Spinal cord (tissue), 10 donors: ENCODE measurements around the gene ADAM19. TPM values are rescaled to one million over a fixed set of nuclear protein-coding genes. Genes with fewer than 3 reads are reported as not detected.

Source experiments
- DNase-seq, 6 donors: peaks; one replicate each; pipeline versions ENCODE4 v3.0.0 to v3.0.0-alpha.2; 2013 to 2015; ENCODE audit warnings: low spot score in 6 of 6, low read depth in 4 of 6
- H3K27ac ChIP-seq: one replicate; pipeline ENCODE4 v1.5.1; 2013; ENCODE audit warnings: low read depth, low read length, control low read depth
- H3K27me3 ChIP-seq: one replicate; pipeline ENCODE4 v1.6.1; 2013; ENCODE audit warnings: low read length; ENCODE audit not compliant: control insufficient read depth, insufficient read depth
- H3K36me3 ChIP-seq: one replicate; pipeline ENCODE4 v1.6.1; 2013; ENCODE audit warnings: low read length; ENCODE audit not compliant: control insufficient read depth, insufficient read depth
- H3K4me1 ChIP-seq: one replicate; pipeline ENCODE4 v1.6.1; 2013; ENCODE audit warnings: low read length; ENCODE audit not compliant: control insufficient read depth, insufficient read depth
- H3K4me3 ChIP-seq: one replicate; pipeline ENCODE4 v1.5.1; 2013; ENCODE audit warnings: low read depth, low read length, control low read depth
- H3K9me3 ChIP-seq: one replicate; pipeline ENCODE4 v1.6.1; 2013; ENCODE audit warnings: low read length; ENCODE audit not compliant: control insufficient read depth, insufficient read depth
- WGBS: methylation state at CpG from one replicate; pipeline ENCODE4 v1.1.5; 2013; ENCODE audit warnings: missing lambda C conversion rate; ENCODE audit not compliant: insufficient coverage; 5-methylcytosine and 5-hydroxymethylcytosine counted together
- polyA plus RNA-seq, 2 donors: library from polyadenylated mRNA; unstranded; fragments of 120-200 nt; gene quantifications; one replicate each; pipeline ENCODE4 v1.2.1, GENCODE V29; 2013; ENCODE audit not compliant: insufficient read length in 2 of 2
- total RNA-seq, 2 donors: library from RNA; depleted of rRNA in 1 of 2; stranded (reverse); fragments of 120-200 nt in 1 of 2; fragments of >200 nt in 1 of 2; gene quantifications; one replicate each; pipeline versions ENCODE4 v1.2.3 to v1.2.4, GENCODE V29; 2013 to 2014
- donor health status: healthy.

The ADAM19 gene
- total and polyA plus RNA-seq, 4 donors, result 11.7 to 16.2 (median 15.8) TPM

DNA sequence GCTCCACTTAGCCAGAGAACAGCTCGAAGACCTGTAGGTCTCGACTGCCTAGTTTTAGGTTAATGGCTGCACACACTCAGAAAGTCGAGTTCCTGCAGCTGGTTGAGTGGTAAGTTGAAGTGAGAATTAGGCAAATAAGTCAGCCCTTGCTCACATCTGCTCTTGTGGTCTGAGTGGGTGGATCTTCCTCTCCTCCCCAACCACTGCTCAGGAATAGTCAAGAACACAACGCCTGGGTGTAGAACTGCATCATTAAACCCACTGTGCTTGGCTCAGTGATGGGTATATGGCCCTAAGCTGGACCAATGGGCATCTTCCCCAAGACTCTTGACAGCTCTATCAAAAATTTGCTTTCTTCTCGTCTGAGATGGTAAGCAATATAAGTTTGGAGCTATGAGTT, 20.9 kb upstream of the ADAM19 start:
- Histone ChIP-seq H3K27ac (no peak overlapping the region), H3K27me3 (no peaks in the 10 kb centered on the region), H3K4me1 (no peaks in the 10 kb centered on the region), H3K9me3 (peaks cover 3% of the 10 kb centered on the region), H3K4me3 (no peak overlapping the region), H3K36me3 (no peaks in the 10 kb centered on the region)
- no peak for DNase-seq
- WGBS, result 100% methylated on average over 1 of the region's 5 CpGs

DNA sequence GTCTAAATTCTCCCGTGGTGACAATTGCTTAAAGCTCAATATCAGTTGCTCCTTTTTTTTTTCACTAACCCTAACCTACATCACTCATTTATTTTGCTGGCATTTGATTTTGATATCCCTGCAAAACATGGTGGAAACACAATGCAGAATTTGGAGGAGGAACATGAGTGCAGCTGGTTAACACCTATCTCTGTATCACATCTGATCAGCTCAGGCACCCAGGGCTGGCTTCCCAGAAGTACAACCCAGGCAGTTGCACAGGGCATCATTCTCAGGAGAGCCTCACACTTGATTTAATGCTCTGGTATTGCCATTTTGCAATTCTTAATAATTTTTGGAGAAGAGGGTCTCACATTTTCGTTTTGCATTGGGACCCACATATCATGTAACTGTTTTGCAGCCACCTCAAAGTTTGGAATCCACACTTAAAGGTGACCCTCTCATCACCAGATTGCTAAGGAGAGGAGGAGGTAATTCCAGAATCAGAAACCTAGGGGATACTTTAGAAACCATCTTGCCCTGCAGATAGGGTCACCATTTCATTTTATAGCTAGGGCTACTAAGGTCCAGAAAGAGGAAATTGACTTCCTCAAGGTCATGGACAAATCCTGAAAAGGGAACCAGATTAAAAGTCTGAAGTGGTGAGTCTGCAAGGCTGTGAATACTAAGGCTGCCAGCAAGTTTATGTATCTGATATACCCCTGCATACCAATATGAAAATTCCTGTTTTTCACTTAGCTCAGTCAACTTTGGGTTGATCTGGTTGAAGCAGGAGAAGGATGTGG, 19.3 kb upstream of the ADAM19 start:
- peaks cover 3% of the 10 kb centered on the region for H3K9me3 ChIP-seq
- no CpG with 5 or more reads among the region's 2 CpGs for whole genome bisulfite sequencing
- H3K4me1 ChIP-seq, result no peaks in the 10 kb centered on the region
- no peak for DNase-seq
- H3K4me3 ChIP-seq, result no peak overlapping the region
- no peaks in the 10 kb centered on the region for H3K36me3 ChIP-seq
- no peak overlapping the region for H3K27ac ChIP-seq
- no peaks in the 10 kb centered on the region for H3K27me3 ChIP-seq

DNA sequence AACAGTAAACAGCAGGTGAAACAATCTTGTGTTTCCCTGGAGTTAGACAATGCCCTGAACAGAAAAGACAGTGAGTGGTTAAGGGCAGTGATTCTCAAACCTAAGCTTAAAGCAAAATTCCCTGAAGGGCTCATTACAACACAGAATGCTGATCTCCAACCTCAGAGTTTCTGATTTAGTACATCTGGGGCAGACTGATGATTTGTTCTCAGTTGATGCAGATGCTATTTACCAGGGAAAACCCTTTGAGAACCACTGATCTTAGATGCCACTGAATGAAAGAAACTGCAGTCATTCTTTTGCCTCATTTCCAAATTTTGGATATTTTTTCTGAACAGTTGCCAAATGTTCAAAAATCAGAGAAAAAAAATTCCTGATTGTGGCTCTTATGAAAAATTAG, 18.7 kb upstream of the ADAM19 start:
- Histone ChIP-seq H3K4me3 (no peak overlapping the region), H3K4me1 (no peaks in the 10 kb centered on the region)

DNA sequence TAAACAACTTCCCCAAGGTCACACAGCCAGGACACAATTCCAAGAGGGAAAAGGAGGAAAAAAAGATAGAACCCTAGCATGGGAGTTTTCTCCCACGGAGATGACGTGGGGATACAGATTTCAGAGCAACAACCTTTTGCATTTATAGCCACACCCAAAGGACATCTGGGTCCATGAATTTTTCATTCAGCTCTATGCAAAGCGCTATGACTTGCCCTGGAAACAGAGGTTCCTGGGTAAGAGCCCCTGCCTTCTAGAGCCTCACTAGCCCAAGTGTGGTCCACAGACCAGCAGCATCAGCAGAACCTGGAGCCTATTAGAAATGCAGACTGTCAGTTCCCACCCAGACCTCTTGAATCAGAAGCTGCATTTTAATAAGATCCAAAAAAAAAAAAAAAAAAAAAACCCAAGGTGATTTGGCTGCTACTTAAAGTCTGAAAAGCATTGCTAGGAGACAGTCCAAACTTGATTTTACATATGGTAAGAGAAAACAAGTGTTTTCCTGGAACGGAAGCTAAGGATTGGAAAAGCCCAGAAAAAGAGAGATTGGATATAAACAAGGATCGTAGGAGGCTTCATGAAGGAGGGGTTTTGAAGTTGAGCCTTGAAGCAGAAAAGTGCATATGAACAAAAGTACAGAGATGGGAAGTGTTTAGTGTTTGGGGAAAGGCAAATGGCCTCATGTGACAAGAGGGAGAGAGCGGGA, 17.6 kb upstream of the ADAM19 start:
- 55% methylated on average over 6 of the region's 6 CpGs for WGBS

More for the DNA sequence above, 18.7 kb upstream of the ADAM19 start:
- Histone ChIP-seq H3K9me3 (peaks cover 3% of the 10 kb centered on the region), H3K27ac (no peak overlapping the region), H3K27me3 (no peaks in the 10 kb centered on the region), H3K36me3 (no peaks in the 10 kb centered on the region)
- peak in 1 of 6 donors; percentile 22 for DNase-seq

DNA sequence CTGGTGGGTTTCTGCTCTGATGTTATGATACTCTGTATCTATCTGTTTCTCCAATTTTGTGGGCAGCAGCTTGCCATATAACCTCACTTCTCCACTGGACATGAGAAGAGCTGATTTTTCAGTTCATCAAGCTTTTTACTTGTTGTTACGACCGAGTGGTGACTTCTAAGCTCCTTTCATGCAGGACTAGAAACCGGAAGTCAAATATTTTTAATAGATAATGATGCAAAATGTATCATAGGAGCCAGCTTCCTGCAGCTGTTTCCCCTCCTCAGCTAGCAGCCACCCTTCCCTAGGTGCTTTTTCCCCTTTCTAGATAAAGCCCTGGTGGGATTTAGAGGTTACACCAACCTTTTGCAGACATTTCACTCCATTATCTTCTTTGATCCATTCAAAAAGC, 17.0 kb upstream of the ADAM19 start:
- Histone ChIP-seq H3K9me3 (peaks cover 3% of the 10 kb centered on the region), H3K27ac (no peak overlapping the region), H3K4me1 (no peaks in the 10 kb centered on the region), H3K27me3 (no peaks in the 10 kb centered on the region), H3K36me3 (no peaks in the 10 kb centered on the region), H3K4me3 (no peak overlapping the region)
- no CpG with 5 or more reads among the region's 3 CpGs for WGBS
- DNase-seq, result no peak

More for the DNA sequence above, 17.6 kb upstream of the ADAM19 start:
- peak in 1 of 6 donors; percentile 19 for DNase-seq
- Histone ChIP-seq H3K27ac (no peak overlapping the region), H3K4me3 (no peak overlapping the region), H3K9me3 (peaks cover 3% of the 10 kb centered on the region), H3K27me3 (no peaks in the 10 kb centered on the region), H3K4me1 (no peaks in the 10 kb centered on the region), H3K36me3 (no peaks in the 10 kb centered on the region)

DNA sequence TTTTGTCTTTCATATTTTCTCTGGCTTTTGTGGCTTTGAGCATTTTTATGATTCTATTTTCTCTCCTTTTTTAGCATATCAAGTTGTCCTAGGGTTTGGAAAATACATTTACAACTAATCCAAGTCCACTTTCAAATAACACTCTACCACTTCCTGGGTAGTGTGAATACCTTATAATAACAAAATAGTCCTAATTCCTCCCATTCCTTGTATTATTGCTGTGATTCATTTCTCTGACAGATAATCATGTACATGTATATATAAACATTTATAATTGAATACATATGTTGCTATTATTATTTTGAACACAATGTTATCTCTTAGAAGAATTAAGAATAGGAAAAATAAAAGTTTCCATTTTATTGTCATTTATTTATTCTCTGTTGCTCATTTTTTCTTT, 14.9 kb upstream of the ADAM19 start:
- Histone ChIP-seq H3K4me3 (no peak overlapping the region), H3K27me3 (no peaks in the 10 kb centered on the region), H3K9me3 (peaks cover 3% of the 10 kb centered on the region), H3K27ac (no peak overlapping the region), H3K4me1 (no peaks in the 10 kb centered on the region), H3K36me3 (no peaks in the 10 kb centered on the region)
- DNase-seq, result no peak

DNA sequence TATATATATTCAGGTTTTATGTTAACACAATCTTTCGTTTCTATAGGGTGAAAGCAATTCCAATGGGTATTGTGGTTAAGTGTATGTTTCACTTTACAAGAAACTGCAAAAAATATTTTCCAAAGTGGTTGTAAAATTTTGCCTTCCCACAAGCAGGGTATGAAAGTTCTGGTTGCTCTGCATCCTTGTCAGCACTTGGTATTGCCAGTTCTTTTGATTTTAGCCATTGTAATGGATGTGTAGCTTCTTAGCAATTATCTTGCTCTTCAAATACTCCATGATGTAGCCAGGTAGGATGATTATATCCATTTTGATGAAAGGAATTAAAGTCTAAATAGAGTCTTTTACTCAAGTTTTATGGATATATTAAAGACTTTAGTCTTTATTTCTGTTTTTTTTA, 9.1 kb upstream of the ADAM19 start:
- no CpG with 5 or more reads among the region's 1 CpG for WGBS
- H3K9me3 ChIP-seq, result peaks cover 2% of the 10 kb centered on the region
- no peak for DNase-seq
- H3K4me3 ChIP-seq, result no peak overlapping the region
- no peaks in the 10 kb centered on the region for H3K27me3 ChIP-seq
- H3K4me1 ChIP-seq, result no peaks in the 10 kb centered on the region
- no peaks in the 10 kb centered on the region for H3K36me3 ChIP-seq
- H3K27ac ChIP-seq, result no peak overlapping the region

DNA sequence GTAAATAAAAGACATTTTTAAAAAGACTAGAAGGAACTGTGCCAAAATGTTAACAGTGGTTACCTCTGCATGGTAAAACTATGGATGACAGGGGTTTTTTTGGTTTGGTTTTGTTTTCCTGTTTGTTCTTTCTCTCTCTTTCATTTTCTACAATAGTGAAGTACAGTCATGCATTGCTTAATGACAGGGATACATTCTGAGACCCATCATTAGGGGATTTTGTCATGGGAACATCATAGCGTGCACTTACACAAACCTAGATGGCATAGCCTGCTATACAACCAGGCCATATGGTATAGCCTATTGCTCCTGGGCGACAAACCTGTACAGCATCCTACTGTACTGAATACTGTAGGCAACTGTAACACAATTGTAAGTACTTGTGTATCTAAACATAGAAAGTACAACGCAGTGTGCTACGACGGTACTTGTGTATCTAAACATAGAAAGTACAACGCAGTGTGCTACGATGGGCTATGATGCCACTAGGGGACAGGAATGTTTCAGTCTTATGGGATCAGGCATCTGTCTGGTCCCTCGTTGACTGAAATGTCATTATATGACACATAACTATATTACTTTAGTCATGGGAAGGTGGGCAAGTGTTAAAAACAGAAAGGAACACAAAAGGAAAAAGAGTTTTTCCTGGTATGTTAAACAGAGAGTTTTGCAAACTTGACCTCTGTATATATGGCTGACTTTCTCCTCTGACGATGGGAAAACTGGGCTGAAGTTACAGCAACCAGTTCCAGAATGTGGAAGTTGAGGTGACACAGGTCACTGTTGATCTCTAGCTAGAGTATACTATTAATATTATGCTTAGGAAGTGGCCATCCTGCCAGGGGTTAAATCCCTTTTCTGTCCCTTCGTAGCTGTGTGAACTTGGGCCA, 7.4 kb upstream of the ADAM19 start:
- no peaks in the 10 kb centered on the region for H3K27me3 ChIP-seq
- H3K27ac ChIP-seq, result no peak overlapping the region
- DNase-seq, result no peak
- H3K36me3 ChIP-seq, result no peaks in the 10 kb centered on the region
- H3K9me3 ChIP-seq, result peaks cover 2% of the 10 kb centered on the region
- no peak overlapping the region for H3K4me3 ChIP-seq
- 100% methylated on average over 4 of the region's 10 CpGs for WGBS
- H3K4me1 ChIP-seq, result no peaks in the 10 kb centered on the region

DNA sequence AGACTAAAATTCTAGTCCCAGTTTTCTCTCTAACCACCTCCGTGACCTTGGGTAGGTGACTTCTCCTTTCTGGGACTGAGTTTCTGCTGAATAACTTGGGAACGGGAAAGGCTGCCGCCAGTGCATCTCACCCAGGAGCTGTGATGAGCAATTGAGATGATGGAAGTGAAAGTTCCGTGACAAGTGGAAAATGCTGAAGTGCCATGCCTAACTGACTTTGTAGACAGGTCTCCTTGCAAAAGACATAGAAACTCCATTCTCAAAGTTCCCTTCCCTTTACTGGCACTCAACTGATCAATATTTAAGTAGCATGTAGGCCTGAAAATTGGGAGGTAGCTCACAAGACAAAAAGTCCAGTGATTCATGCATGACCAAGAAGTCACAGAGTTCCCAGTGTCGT, 6.3 kb upstream of the ADAM19 start:
- no CpG with 5 or more reads among the region's 5 CpGs for WGBS

More for the DNA sequence above, 6.3 kb upstream of the ADAM19 start:
- no peak overlapping the region for H3K4me3 ChIP-seq
- no peak for DNase-seq
- no peaks in the 10 kb centered on the region for H3K36me3 ChIP-seq
- peaks cover 2% of the 10 kb centered on the region for H3K9me3 ChIP-seq
- no peaks in the 10 kb centered on the region for H3K4me1 ChIP-seq
- no peak overlapping the region for H3K27ac ChIP-seq
- no peaks in the 10 kb centered on the region for H3K27me3 ChIP-seq
